BE2C (cell line): Measurements from ENCODE around the gene NR3C2.

Experiments used
- DNase-seq: peaks from one replicate; pipeline ENCODE4 v3.0.0-alpha.2; 2020
- H3K27me3 ChIP-seq: fragments of 250-450 bp; sonication (Bioruptor Pico); 2 replicates; pipeline ENCODE4 v1.5.1; 2020; ENCODE audit warnings: mild to moderate bottlenecking
- H3K36me3 ChIP-seq: fragments of 250-450 bp; sonication (Bioruptor Pico); 2 replicates; pipeline ENCODE4 v1.5.1; 2020; ENCODE audit warnings: mild to moderate bottlenecking
- H3K4me1 ChIP-seq: fragments of 250-450 bp; sonication (Bioruptor Pico); 2 replicates; pipeline ENCODE4 v1.5.1; 2020
- H3K4me3 ChIP-seq: 2 replicates; pipeline ENCODE4 v1.5.1; 2011; ENCODE audit warnings: low read depth, low read length
- H3K9me3 ChIP-seq: fragments of 250-450 bp; sonication (Bioruptor Pico); 2 replicates; pipeline ENCODE4 v1.5.1; 2020
- TF ChIP-seq, protein P1 (sequence below): IDR thresholded peaks from 2 replicates; pipeline ENCODE4 v1.5.1; 2012; ENCODE audit warnings: mild to moderate bottlenecking, low read depth, low read length

The NR3C2 gene

GRCh38 chr4:148116969-148117368 lies 325.2 kb downstream of the NR3C2 start:
- Histone ChIP-seq H3K9me3 (no peaks in the 10 kb centered on the region), H3K4me1 (no peaks in the 10 kb centered on the region; the same call in 1 of the 2 replicates), H3K4me3 (no peak overlapping the region), H3K27me3 (no peaks in the 10 kb centered on the region), H3K36me3 (no peaks in the 10 kb centered on the region)
- no peak for DNase-seq
- TF ChIP-seq, protein P1, sequence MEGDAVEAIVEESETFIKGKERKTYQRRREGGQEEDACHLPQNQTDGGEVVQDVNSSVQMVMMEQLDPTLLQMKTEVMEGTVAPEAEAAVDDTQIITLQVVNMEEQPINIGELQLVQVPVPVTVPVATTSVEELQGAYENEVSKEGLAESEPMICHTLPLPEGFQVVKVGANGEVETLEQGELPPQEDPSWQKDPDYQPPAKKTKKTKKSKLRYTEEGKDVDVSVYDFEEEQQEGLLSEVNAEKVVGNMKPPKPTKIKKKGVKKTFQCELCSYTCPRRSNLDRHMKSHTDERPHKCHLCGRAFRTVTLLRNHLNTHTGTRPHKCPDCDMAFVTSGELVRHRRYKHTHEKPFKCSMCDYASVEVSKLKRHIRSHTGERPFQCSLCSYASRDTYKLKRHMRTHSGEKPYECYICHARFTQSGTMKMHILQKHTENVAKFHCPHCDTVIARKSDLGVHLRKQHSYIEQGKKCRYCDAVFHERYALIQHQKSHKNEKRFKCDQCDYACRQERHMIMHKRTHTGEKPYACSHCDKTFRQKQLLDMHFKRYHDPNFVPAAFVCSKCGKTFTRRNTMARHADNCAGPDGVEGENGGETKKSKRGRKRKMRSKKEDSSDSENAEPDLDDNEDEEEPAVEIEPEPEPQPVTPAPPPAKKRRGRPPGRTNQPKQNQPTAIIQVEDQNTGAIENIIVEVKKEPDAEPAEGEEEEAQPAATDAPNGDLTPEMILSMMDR, result no peak

GRCh38 chr4:148116264-148116663 lies 325.9 kb downstream of the NR3C2 start:
- DNase-seq, result no peak
- H3K4me1 ChIP-seq, result no peaks in the 10 kb centered on the region; the same call in 1 of the 2 replicates
- H3K27me3 ChIP-seq, result no peaks in the 10 kb centered on the region
- no peaks in the 10 kb centered on the region for H3K36me3 ChIP-seq
- TF ChIP-seq, protein P1, result no peak
- no peak overlapping the region for H3K4me3 ChIP-seq
- H3K9me3 ChIP-seq, result no peaks in the 10 kb centered on the region

GRCh38 chr4:148114436-148114835 lies 327.8 kb downstream of the NR3C2 start:
- no peaks in the 10 kb centered on the region for H3K27me3 ChIP-seq
- no peak overlapping the region for H3K4me3 ChIP-seq
- no peaks in the 10 kb centered on the region; the same call in 1 of the 2 replicates for H3K4me1 ChIP-seq
- no peak for DNase-seq
- H3K9me3 ChIP-seq, result no peaks in the 10 kb centered on the region
- no peaks in the 10 kb centered on the region for H3K36me3 ChIP-seq
- TF ChIP-seq, protein P1, result no peak

DNA sequence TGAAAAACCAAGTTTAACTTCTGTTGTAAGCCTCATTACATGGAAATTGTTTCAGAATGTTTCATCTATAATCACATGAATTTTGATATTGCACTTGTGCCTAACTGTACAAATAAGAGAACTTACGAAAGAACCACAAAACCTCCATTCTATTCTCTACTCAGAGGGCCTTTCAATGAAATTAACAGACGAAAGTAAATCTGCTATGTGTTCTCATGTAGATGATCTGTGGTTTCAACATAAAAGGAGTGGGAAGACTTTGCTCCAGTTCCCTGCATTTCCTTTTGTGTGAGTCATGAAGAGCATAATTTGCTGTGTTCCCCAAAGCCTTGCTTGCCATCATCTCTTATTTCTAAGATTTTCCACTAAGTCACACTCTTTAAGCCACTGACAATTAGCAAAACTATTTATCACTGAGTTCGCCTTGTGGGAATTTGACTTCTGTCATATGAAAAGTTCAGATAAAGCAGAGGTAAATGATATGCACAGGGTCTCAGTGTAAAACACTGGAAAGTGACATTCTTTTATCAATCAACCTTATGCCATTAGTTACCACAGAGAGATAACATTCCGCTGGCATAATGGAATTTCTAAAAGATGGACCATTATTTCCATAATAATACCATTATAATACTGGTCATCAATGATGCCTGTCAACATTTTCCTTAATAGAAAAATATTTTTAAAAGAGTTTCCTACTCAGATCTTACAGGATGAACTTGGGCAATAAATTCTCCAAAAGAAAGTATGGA lies 329.8 kb downstream of the NR3C2 start:
- DNase-seq, result no peak
- no peak overlapping the region for H3K4me3 ChIP-seq
- H3K9me3 ChIP-seq, result no peaks in the 10 kb centered on the region
- H3K36me3 ChIP-seq, result no peaks in the 10 kb centered on the region
- no peaks in the 10 kb centered on the region for H3K27me3 ChIP-seq
- TF ChIP-seq, protein P1, result no peak
- no peaks in the 10 kb centered on the region; the same call in 1 of the 2 replicates for H3K4me1 ChIP-seq

- TF ChIP-seq, protein P1, result no peak
These were observed 332.0 kb downstream of the NR3C2 start for GRCh38 chr4:148110169-148110568.

DNA sequence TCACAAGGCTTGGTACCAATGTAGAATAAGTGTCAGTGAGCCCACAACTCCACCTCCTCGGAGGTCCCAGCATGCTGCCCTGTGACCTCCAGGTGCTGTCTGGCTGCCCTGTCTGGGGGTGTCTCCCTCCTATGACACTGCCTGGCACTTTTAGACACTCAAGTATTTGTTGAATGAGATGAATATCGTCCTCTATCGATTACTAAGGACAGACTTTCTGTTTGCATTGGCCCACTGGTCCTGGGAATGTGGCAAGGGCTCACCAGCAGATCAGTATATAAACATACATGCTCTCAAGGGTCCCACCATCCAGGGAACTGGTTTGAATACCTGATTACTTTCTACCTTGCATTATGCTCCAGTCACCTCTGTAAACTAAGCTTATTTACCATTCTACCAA lies 333.0 kb downstream of the NR3C2 start:
- Histone ChIP-seq H3K9me3 (no peaks in the 10 kb centered on the region), H3K4me1 (no peaks in the 10 kb centered on the region), H3K36me3 (no peaks in the 10 kb centered on the region), H3K4me3 (no peak overlapping the region), H3K27me3 (no peaks in the 10 kb centered on the region)
- TF ChIP-seq, protein P1, result no peak
- DNase-seq, result no peak

More at GRCh38 chr4:148110169-148110568, 332.0 kb downstream of the NR3C2 start:
- DNase-seq, result no peak
- no peak overlapping the region for H3K4me3 ChIP-seq
- no peaks in the 10 kb centered on the region for H3K4me1 ChIP-seq
- no peaks in the 10 kb centered on the region for H3K27me3 ChIP-seq
- H3K36me3 ChIP-seq, result no peaks in the 10 kb centered on the region
- H3K9me3 ChIP-seq, result no peaks in the 10 kb centered on the region
